Endothelial cell of umbilical vein (primary cell): ENCODE data around the gene FGF22. TPM values are rescaled to one million over a fixed set of nuclear protein-coding genes. Genes with fewer than 3 reads are reported as not detected.
A peak's percentile ranks its signal among the peaks of the same experiment; 100 is the strongest.

Experiments
- BruUV-seq: library from RNA; stranded (reverse); fragments of 400-500 nt; replicated peaks from 2 replicates; lab custom pipeline; 2021; lab: Mats Ljungman, UMichigan
- CTCF ChIA-PET: fragments of 300-600, 350-600 bp; sonication (Branson Sonifier 250); formaldehyde crosslinking; loops from one replicate; lab custom pipeline; 2021; ENCODE audit warnings: antibody characterized with exemption, inconsistent platforms; lab: Charles Lee
- POLR2A ChIA-PET: fragments of 300-600, 350-600 bp; sonication (Branson Sonifier 250); formaldehyde crosslinking; loops from one replicate; lab custom pipeline; 2021; ENCODE audit warnings: antibody characterized with exemption, inconsistent platforms; lab: Charles Lee
- DNase-seq: peaks from one replicate; pipeline ENCODE4 v3.0.0-alpha.2; 2011; ENCODE audit warnings: low read depth, low spot score
- FAIRE-seq: peaks from 2 replicates; lab custom pipeline; 2011; peaks lifted over from hg19 to GRCh38; lab: Jason Lieb, UNC
- H2AFZ ChIP-seq: 2 replicates; pipeline ENCODE4 v1.6.0; 2012; ENCODE audit warnings: low read depth, low read length, control low read depth, inconsistent platforms
- H3K27ac ChIP-seq: 2 replicates; pipeline ENCODE4 v1.5.1; 2011; ENCODE audit warnings: low read depth, mild to moderate bottlenecking, control low read depth, low read length, moderate library complexity; ENCODE audit not compliant: insufficient read depth
- H3K27me3 ChIP-seq, 2 experiments: 2 replicates each; pipeline versions ENCODE4 v1.6.0 to v1.6.1; 2011; ENCODE audit warnings: low read length in 2 of 2, mixed read lengths in 1 of 2; ENCODE audit not compliant: control insufficient read depth in 2 of 2, insufficient read depth in 2 of 2
- H3K36me3 ChIP-seq, 2 experiments: 2 replicates in 1 of 2; 3 replicates in 1 of 2; pipeline ENCODE4 v1.5.1; 2011; ENCODE audit warnings: low read length in 2 of 2, mild to moderate bottlenecking in 1 of 2, moderate library complexity in 1 of 2; ENCODE audit not compliant: control insufficient read depth in 2 of 2, insufficient read depth in 2 of 2; ENCODE audit errors: extremely low read depth in 1 of 2
- H3K4me1 ChIP-seq: 3 replicates; pipeline ENCODE4 v1.5.1; 2011; ENCODE audit warnings: mild to moderate bottlenecking, low read length; ENCODE audit not compliant: control insufficient read depth, insufficient read depth; ENCODE audit errors: extremely low read depth
- H3K4me2 ChIP-seq: 2 replicates; pipeline ENCODE4 v1.6.1; 2011; ENCODE audit warnings: low read length, control low read depth, mixed read lengths; ENCODE audit not compliant: insufficient read depth
- H3K4me3 ChIP-seq, 3 experiments: fragments of 200-600 bp in 1 of 3; sonication (generic), shearing (Covaris generic) in 1 of 3; replicated peaks in 1 of 3; 2 replicates each; pipeline ENCODE4 v1.5.1; 2011 to 2016; ENCODE audit warnings: control low read depth in 3 of 3, low read length in 3 of 3, mild to moderate bottlenecking in 2 of 3, inconsistent platforms in 1 of 3, low read depth in 1 of 3, moderate library complexity in 1 of 3; ENCODE audit not compliant: insufficient read depth in 1 of 3
- H3K79me2 ChIP-seq: 2 replicates; pipeline ENCODE4 v1.6.0; 2012; ENCODE audit warnings: low read length, inconsistent platforms; ENCODE audit not compliant: control insufficient read depth, insufficient read depth
- H3K9ac ChIP-seq: replicated peaks from 2 replicates; pipeline ENCODE3; 2011; ENCODE audit warnings: low read length, control low read depth; ENCODE audit not compliant: insufficient read depth; ENCODE audit errors: extremely low read depth
- H3K9me1 ChIP-seq: replicated peaks from 3 replicates; pipeline ENCODE4 v1.6.0; 2011; ENCODE audit warnings: mild to moderate bottlenecking, low read length; ENCODE audit not compliant: control insufficient read depth, insufficient read depth; ENCODE audit errors: extremely low read depth
- H3K9me3 ChIP-seq: replicated peaks from 2 replicates; pipeline ENCODE4 v1.5.1; 2012; ENCODE audit warnings: low read length, inconsistent platforms; ENCODE audit not compliant: control insufficient read depth, insufficient read depth
- H4K20me1 ChIP-seq: replicated peaks from 2 replicates; pipeline ENCODE3; 2011; ENCODE audit warnings: mild to moderate bottlenecking, low read length; ENCODE audit not compliant: control insufficient read depth, insufficient read depth; ENCODE audit errors: extremely low read depth
- EZH2 ChIP-seq: IDR thresholded peaks from 2 replicates; pipeline ENCODE4 v1.6.1; 2012; ENCODE audit warnings: borderline replicate concordance, low read depth, mild to moderate bottlenecking, moderate library complexity, low read length, inconsistent platforms; ENCODE audit not compliant: severe bottlenecking
- FOS ChIP-seq: IDR thresholded peaks from 2 replicates; pipeline ENCODE4 v1.6.1; 2011; ENCODE audit warnings: mild to moderate bottlenecking, low read length, moderate library complexity, borderline replicate concordance; ENCODE audit not compliant: insufficient read depth
- GATA2 ChIP-seq: IDR thresholded peaks from 2 replicates; pipeline ENCODE4 v1.7.0; 2011; ENCODE audit warnings: low read depth, mild to moderate bottlenecking, moderate library complexity, mixed read lengths, low read length; ENCODE audit not compliant: insufficient read length, insufficient read depth
- JUN ChIP-seq: IDR thresholded peaks from 2 replicates; pipeline ENCODE4 v1.6.1; 2011; ENCODE audit warnings: borderline replicate concordance, low read depth; ENCODE audit not compliant: insufficient read length, insufficient read depth
- MYC ChIP-seq: IDR thresholded peaks from one replicate; pipeline ENCODE4 v1.6.1; 2011; ENCODE audit warnings: mild to moderate bottlenecking, low read depth, low read length
- dilution Hi-C: fragments of 300-500 bp; cut with MboI; formaldehyde crosslinking; loops from one replicate; pipeline ENCODE4 v1.15.0; 2019; ENCODE audit warnings: low sequenced_read_pairs; ENCODE audit not compliant: extremely low pct_ligation_motif_present
- intact Hi-C: fragments of 100-400 bp; cut with micrococcal nuclease; formaldehyde crosslinking; loops from one replicate; pipeline ENCODE4 v1.10.0; 2022
- polyA plus RNA-seq, 4 experiments: library from polyadenylated mRNA; depleted of rRNA in 3 of 4; stranded (reverse) in 3 of 4; unstranded in 1 of 4; fragments of >200 nt; gene quantifications; 2 replicates each; pipeline versions ENCODE4 v1.2.1 to v1.2.3, GENCODE V29; 2011 to 2012; ENCODE audit warnings: missing spikeins in 1 of 4
- total RNA-seq: library from RNA; stranded (reverse); gene quantifications from 2 replicates; pipeline ENCODE4 v1.2.3, GENCODE V29; 2021

FGF22 gene
- total and polyA plus RNA-seq, 2 donors (not counting 3 experiments of a cell fraction or from before 2014, with no cell fraction given), result 0.07 TPM; not detected in 1

DNA sequence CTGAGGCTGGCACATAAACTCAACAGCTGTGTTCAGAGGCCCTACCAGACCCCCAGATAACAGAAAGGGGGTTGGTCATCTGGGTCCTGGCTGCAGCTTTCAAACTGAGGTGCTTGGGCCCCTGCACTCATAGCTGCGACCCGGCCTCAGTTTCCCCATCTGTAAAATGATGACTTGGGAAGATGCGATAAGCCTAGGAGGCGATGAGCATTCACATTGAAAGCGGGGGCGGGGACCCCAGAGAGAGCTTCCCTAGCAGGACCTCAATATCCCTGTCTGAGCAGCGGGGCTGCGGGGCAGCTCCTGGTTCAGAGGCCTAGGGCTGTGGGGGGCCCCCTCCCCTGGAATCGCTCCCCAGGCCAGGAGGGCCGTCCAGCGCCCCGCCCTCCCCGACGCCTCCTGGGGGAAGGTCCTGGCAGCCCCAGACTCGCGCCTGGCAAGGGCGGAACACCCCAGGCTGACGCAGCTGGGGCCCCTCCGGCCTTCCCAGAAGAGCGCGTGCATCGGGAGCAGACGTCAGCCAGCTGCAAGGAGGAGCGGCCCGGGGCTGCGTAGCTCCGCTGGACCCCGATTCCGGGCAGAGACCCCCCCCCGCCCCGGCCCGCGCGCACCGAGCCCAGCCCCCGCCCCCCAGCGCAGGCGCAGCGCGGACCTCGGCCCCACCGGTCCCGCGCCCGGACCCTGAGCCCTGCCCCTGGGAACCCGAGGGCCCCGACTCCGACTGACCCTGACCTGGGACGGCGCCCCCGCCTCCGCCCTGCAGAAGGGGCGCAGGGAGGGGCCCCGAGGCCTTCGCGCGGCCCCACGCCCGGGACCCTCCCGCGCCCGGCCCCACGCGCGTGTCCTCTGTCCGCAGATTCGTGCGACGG lies 40.0 kb downstream of the FGF22 start:
- peaks cover 12% of the 10 kb centered on the region for H3K79me2 ChIP-seq
- H3K9me3 ChIP-seq, result no peaks in the 10 kb centered on the region
- ChIA-PET CTCF (interaction anchor here (0.9 to 2.5 kb wide), 9 partner anchors 10 to 95 kb away, joined by 3 to 12 read pairs (median 7); no protein-coding TSS in a partner anchor), POLR2A (interaction anchor here (0.6 kb wide), 1 partner anchor 17 kb away, joined by 3 read pairs; the partner anchor contains the start of gene RNF126)
- DNase-seq (peak; percentile 42), FAIRE-seq (peak; percentile 79)
- peak overlapping the region; percentile 32 to 55 (median 51) for H3K4me3 ChIP-seq
- BruUV-seq, result no TSS peak
- dilution Hi-C loops (no loop called here), intact Hi-C loops (loop anchor here (1.0 kb wide), 3 partner anchors 16 to 49 kb away; partner anchors contain the start of gene RNF126)
- peak overlapping the region; percentile 79 for H3K9ac ChIP-seq
- no peaks in the 10 kb centered on the region for H3K36me3 ChIP-seq
- H3K27ac ChIP-seq, result peak overlapping the region; percentile 68
- peaks cover 16% of the 10 kb centered on the region for H3K4me1 ChIP-seq
- no peak for TF ChIP-seq FOS
- no peak for TF ChIP-seq JUN
- no peak for TF ChIP-seq MYC
- TF ChIP-seq GATA2, result no peak
- no peak for TF ChIP-seq EZH2
- H3K9me1 ChIP-seq, result no peaks in the 10 kb centered on the region
- no peaks in the 10 kb centered on the region for H4K20me1 ChIP-seq
- H3K4me2 ChIP-seq, result peak overlapping the region; percentile 66
- no peaks in the 10 kb centered on the region for H3K27me3 ChIP-seq
- H2AFZ ChIP-seq, result peak overlapping the region; percentile 38
